HCT116 (cell line): ENCODE data around the gene MOK. TPM values are rescaled to one million over a fixed set of nuclear protein-coding genes. Genes with fewer than 3 reads are reported as not detected.

ENCODE experiments used
- ATAC-seq: fragments of 200-7000 bp; cut with Tn5 transposase; 2 replicates; pipeline ENCODE4 v1.9.1; 2020; ENCODE audit warnings: mild to moderate bottlenecking, moderate library complexity
- BruUV-seq: library from RNA; stranded (reverse); fragments of 400-500 nt; replicated peaks from 2 replicates; lab custom pipeline; 2021; lab: Mats Ljungman, UMichigan
- CTCF ChIA-PET: fragments of 300-600 bp; sonication (Branson Sonifier 250); formaldehyde crosslinking; loops from one replicate; lab custom pipeline; 2021; ENCODE audit warnings: antibody characterized with exemption; lab: Charles Lee
- POLR2A ChIA-PET: fragments of 300-600, 350-600 bp; sonication (Branson Sonifier 250); formaldehyde crosslinking; loops from one replicate; lab custom pipeline; 2021; ENCODE audit warnings: antibody characterized with exemption; lab: Charles Lee
- RAD21 ChIA-PET, 2 experiments: fragments of 300-600 bp; sonication (Branson Sonifier 250); formaldehyde crosslinking; loops; one replicate each; lab custom pipeline; 2023; ENCODE audit warnings: low total read pairs in 2 of 2; ENCODE audit not compliant: uncharacterized antibody in 2 of 2, unreplicated experiment in 2 of 2, low non-redundant PET in 1 of 2; lab: Charles Lee
- DNase-seq: peaks from one replicate; pipeline ENCODE4 v3.0.0-alpha.2; 2010; ENCODE audit warnings: low read depth, low spot score
- H2AFZ ChIP-seq: fragments of 200-600 bp; shearing (Covaris generic), sonication (generic); 2 replicates; pipeline ENCODE4 v1.6.1; 2017; ENCODE audit warnings: low read depth, mixed run types, mixed read lengths, antibody characterized with exemption, low read length; ENCODE audit not compliant: poor library complexity, severe bottlenecking
- H3K27ac ChIP-seq: 2 replicates; pipeline ENCODE4 v1.5.1; 2012; ENCODE audit warnings: low read depth, low read length
- H3K27me3 ChIP-seq: fragments of 200-600 bp; sonication (generic); 2 replicates; pipeline ENCODE4 v1.6.1; 2016; ENCODE audit warnings: mixed run types, low read length, mixed read lengths; ENCODE audit not compliant: insufficient read depth
- H3K36me3 ChIP-seq, 2 experiments: fragments of 200-500 bp in 1 of 2; fragments of 200-600 bp in 1 of 2; sonication (Bioruptor generic) in 1 of 2; sonication (generic) in 1 of 2; 2 replicates each; pipeline versions ENCODE4 v1.5.1 to v1.6.1; 2014 to 2016; ENCODE audit warnings: low read length in 2 of 2, inconsistent platforms in 1 of 2, mixed read lengths in 1 of 2, mixed run types in 1 of 2; ENCODE audit not compliant: insufficient read depth in 2 of 2, control insufficient read depth in 1 of 2
- H3K4me1 ChIP-seq, 2 experiments: fragments of 200-600 bp in 1 of 2; sonication (generic) in 1 of 2; 2 replicates each; pipeline versions ENCODE4 v1.5.1 to v1.6.1; 2012 to 2017; ENCODE audit warnings: low read length in 2 of 2, inconsistent platforms in 1 of 2, mild to moderate bottlenecking in 1 of 2, mixed read lengths in 1 of 2, mixed run types in 1 of 2, moderate library complexity in 1 of 2; ENCODE audit not compliant: insufficient read depth in 2 of 2, control insufficient read depth in 1 of 2
- H3K4me2 ChIP-seq: fragments of 200-600 bp; sonication (generic); 2 replicates; pipeline ENCODE4 v1.6.1; 2017; ENCODE audit warnings: mixed run types, low read length, mixed read lengths
- H3K4me3 ChIP-seq, 2 experiments: fragments of 200-600 bp in 1 of 2; sonication (generic) in 1 of 2; replicated peaks in 1 of 2; 2 replicates each; pipeline ENCODE4 v1.5.1; 2011 to 2016; ENCODE audit warnings: low read length in 2 of 2, control low read depth in 1 of 2, low read depth in 1 of 2, mild to moderate bottlenecking in 1 of 2, mixed read lengths in 1 of 2, mixed run types in 1 of 2
- H3K79me2 ChIP-seq: fragments of 200-600 bp; sonication (generic); 2 replicates; pipeline ENCODE4 v1.6.1; 2017; ENCODE audit warnings: mild to moderate bottlenecking, mixed run types, low read length, moderate library complexity, mixed read lengths; ENCODE audit not compliant: insufficient read depth
- H3K9ac ChIP-seq: fragments of 200-600 bp; sonication (generic); 2 replicates; pipeline ENCODE4 v1.6.1; 2016; ENCODE audit warnings: low read length, mixed read lengths
- H3K9me2 ChIP-seq: fragments of 200-600 bp; sonication (generic), shearing (Covaris generic); 2 replicates; pipeline ENCODE4 v1.6.1; 2017; ENCODE audit warnings: mixed run types, mild to moderate bottlenecking, moderate library complexity; ENCODE audit not compliant: insufficient read depth
- H3K9me3 ChIP-seq, 2 experiments: fragments of 200-500 bp in 1 of 2; fragments of 200-600 bp in 1 of 2; sonication (Bioruptor generic) in 1 of 2; sonication (generic) in 1 of 2; 2 replicates each; pipeline ENCODE4 v1.6.1; 2014 to 2017; ENCODE audit warnings: low read length in 2 of 2, mixed read lengths in 2 of 2, inconsistent platforms in 1 of 2, low read depth in 1 of 2, mild to moderate bottlenecking in 1 of 2, mixed run types in 1 of 2, moderate library complexity in 1 of 2; ENCODE audit not compliant: control insufficient read depth in 1 of 2, insufficient read depth in 1 of 2
- H4K20me1 ChIP-seq: fragments of 200-600 bp; sonication (generic), shearing (Covaris generic); 2 replicates; pipeline ENCODE4 v1.6.1; 2017; ENCODE audit warnings: mixed run types, mild to moderate bottlenecking, moderate library complexity; ENCODE audit not compliant: insufficient read depth
- CTCF ChIP-seq, 3 experiments: fragments of 200-600 bp in 1 of 3; sonication (generic) in 1 of 3; IDR thresholded peaks in 2 of 3; conservative IDR thresholded peaks in 1 of 3; 2 replicates each; pipeline ENCODE4 v1.5.1; 2012 to 2017; ENCODE audit warnings: low read depth in 2 of 3, low read length in 2 of 3, antibody characterized with exemption in 1 of 3, borderline replicate concordance in 1 of 3, control low read depth in 1 of 3, mild to moderate bottlenecking in 1 of 3, mixed read lengths in 1 of 3, mixed run types in 1 of 3, moderate library complexity in 1 of 3; ENCODE audit not compliant: insufficient read depth in 1 of 3
- EZH2phosphoT487 ChIP-seq: fragments of 200-600 bp; IDR thresholded peaks from 2 replicates; pipeline ENCODE4 v1.6.1; 2018; ENCODE audit warnings: antibody characterized with exemption, borderline replicate concordance
- FOSL1 ChIP-seq: IDR thresholded peaks from 2 replicates; pipeline ENCODE4 v1.6.1; 2012; ENCODE audit warnings: low read depth
- POLR2A ChIP-seq: IDR thresholded peaks from 2 replicates; pipeline ENCODE4 v1.7.0; 2011; ENCODE audit warnings: borderline replicate concordance; ENCODE audit not compliant: insufficient read depth, insufficient read length; ENCODE audit errors: extremely low read depth
- SP1 ChIP-seq: IDR thresholded peaks from 2 replicates; pipeline ENCODE4 v1.6.1; 2012; ENCODE audit warnings: low read depth
- SRF ChIP-seq: IDR thresholded peaks from 2 replicates; pipeline ENCODE4 v1.6.1; 2012; ENCODE audit warnings: low read depth
- intact Hi-C: fragments of 100-400 bp; cut with micrococcal nuclease; formaldehyde crosslinking; loops from 2 replicates; pipeline ENCODE4 v1.10.0; 2022
- total RNA-seq: library from RNA; stranded (reverse); gene quantifications from one replicate; pipeline ENCODE4 v1.2.1, GENCODE V29; 2021; ENCODE audit not compliant: unreplicated experiment

The MOK gene
- total RNA-seq, 1 experiment from 2014 or later = 9.4 TPM

GRCh38 chr14:102325791-102326345 lies 20.9 kb upstream of the MOK start (continued):
- TF ChIP-seq EZH2phosphoT487 = no peak
- no peak for TF ChIP-seq FOSL1
- TF ChIP-seq SP1 = no peak
- TF ChIP-seq POLR2A = no peak

- TF ChIP-seq CTCF (IDR thresholded peaks at IDR 0.05 in 2 of 3, conservative IDR thresholded peaks at IDR 0.05 in 1 of 3; ENCODE audit: borderline replicate concordance in 1 of 3, insufficient read depth in 1 of 3, low read depth in 2 of 3, low read length in 2 of 3) = peak in 2 of 3 experiments; percentile 83 to 85; a peak in 4 of 6 replicates
- TF ChIP-seq SRF = no peak
- Histone ChIP-seq H3K27me3 (no peaks in the 10 kb centered on the region), H3K36me3 (no peaks in the 10 kb centered on the region; a peak in 1 of 4 replicates), H4K20me1 (no peaks in the 10 kb centered on the region), H3K4me3 (no peak overlapping the region), H3K9me3 (no peaks in the 10 kb centered on the region), H3K9me2 (no peaks in the 10 kb centered on the region), H3K4me2 (no peak overlapping the region), H2AFZ (no peak overlapping the region), H3K9ac (no peak overlapping the region), H3K79me2 (peaks cover 19% of the 10 kb centered on the region), H3K27ac (no peak overlapping the region), H3K4me1 (peaks cover 17 to 33% of the 10 kb centered on the region in 2 experiments)
- ChIA-PET RAD21 (no interaction called here), POLR2A (no interaction called here), CTCF (no interaction called here)
- DNase-seq (peak; percentile 59), ATAC-seq (peak; percentile 45)
- no TSS peak for BruUV-seq
- intact Hi-C loops = no loop called here
These were observed 18.1 kb upstream of the MOK start for GRCh38 chr14:102323102-102323501.
